ENCODE data around the gene FSTL4. TPM values are rescaled to one million over a fixed set of nuclear protein-coding genes. Genes with fewer than 3 reads are reported as not detected.

Gene FSTL4
- polyA plus RNA-seq, 1 donor from 2014 or later = not detected

- H3K9me3 Mint-ChIP-seq = peaks cover 0 to 8% (median under 1%) of the 10 kb centered on the region in 3 donors
- H3K4me3 Mint-ChIP-seq = no peak overlapping the region
- H3K4me1 Mint-ChIP-seq = no peaks in the 10 kb centered on the region
- H3K36me3 Mint-ChIP-seq = no peaks in the 10 kb centered on the region
- no peak overlapping the region for H3K27ac Mint-ChIP-seq
- H3K27me3 Mint-ChIP-seq = peaks cover 2% of the 10 kb centered on the region
Measured at GRCh38 chr5:133382661-133383579, 229.4 kb downstream of the FSTL4 start.

GRCh38 chr5:133381571-133382365 lies 230.6 kb downstream of the FSTL4 start:
- Mint-ChIP-seq H3K36me3 (peaks cover 2% of the 10 kb centered on the region), H3K27ac (no peak overlapping the region), H3K27me3 (peaks cover 2% of the 10 kb centered on the region), H3K4me3 (no peak overlapping the region), H3K9me3 (peaks cover 7 to 17% (median 9%) of the 10 kb centered on the region in 3 donors), H3K4me1 (no peaks in the 10 kb centered on the region)

GRCh38 chr5:133381041-133381440 lies 231.3 kb downstream of the FSTL4 start:
- Mint-ChIP-seq H3K4me3 (no peak overlapping the region), H3K9me3 (peaks cover 7 to 20% (median 13%) of the 10 kb centered on the region in 3 donors), H3K36me3 (peaks cover 3% of the 10 kb centered on the region), H3K4me1 (no peaks in the 10 kb centered on the region), H3K27me3 (peaks cover 2% of the 10 kb centered on the region), H3K27ac (no peak overlapping the region)

- H3K4me3 Mint-ChIP-seq = no peak overlapping the region
- H3K27ac Mint-ChIP-seq = no peak overlapping the region
- H3K4me1 Mint-ChIP-seq = no peaks in the 10 kb centered on the region
- no peaks in the 10 kb centered on the region for H3K27me3 Mint-ChIP-seq
- peaks cover 3% of the 10 kb centered on the region for H3K36me3 Mint-ChIP-seq
- peaks cover 8 to 30% (median 14%) of the 10 kb centered on the region in 3 donors for H3K9me3 Mint-ChIP-seq
Measured at GRCh38 chr5:133377736-133378135, 234.6 kb downstream of the FSTL4 start.

GRCh38 chr5:133376986-133377385 lies 235.4 kb downstream of the FSTL4 start:
- Mint-ChIP-seq H3K27me3 (no peaks in the 10 kb centered on the region), H3K4me1 (no peaks in the 10 kb centered on the region), H3K36me3 (peaks cover 3% of the 10 kb centered on the region), H3K27ac (no peak overlapping the region), H3K9me3 (peaks cover 8 to 30% (median 14%) of the 10 kb centered on the region in 3 donors), H3K4me3 (peak overlapping the region in 1 of 4 donors; percentile 66)

GRCh38 chr5:133373121-133373870 lies 239.0 kb downstream of the FSTL4 start:
- H3K36me3 Mint-ChIP-seq = peaks cover 3% of the 10 kb centered on the region
- H3K27me3 Mint-ChIP-seq = peaks cover 5% of the 10 kb centered on the region
- no peak overlapping the region for H3K4me3 Mint-ChIP-seq
- no peaks in the 10 kb centered on the region for H3K4me1 Mint-ChIP-seq
- peaks cover 8 to 25% (median 14%) of the 10 kb centered on the region in 3 donors for H3K9me3 Mint-ChIP-seq
- no peak overlapping the region for H3K27ac Mint-ChIP-seq

- no peak overlapping the region for H3K27ac Mint-ChIP-seq
- H3K4me1 Mint-ChIP-seq = no peaks in the 10 kb centered on the region
- no peak overlapping the region for H3K4me3 Mint-ChIP-seq
- H3K36me3 Mint-ChIP-seq = peaks cover 3% of the 10 kb centered on the region
- H3K27me3 Mint-ChIP-seq = peaks cover 5% of the 10 kb centered on the region
- H3K9me3 Mint-ChIP-seq = peaks cover 4 to 16% (median 11%) of the 10 kb centered on the region in 3 donors
Measured at GRCh38 chr5:133372293-133372937, 239.9 kb downstream of the FSTL4 start.

GRCh38 chr5:133371371-133372155 lies 240.8 kb downstream of the FSTL4 start:
- H3K4me3 Mint-ChIP-seq = peak overlapping the region in 1 of 4 donors; percentile 8
- H3K27me3 Mint-ChIP-seq = peaks cover 5% of the 10 kb centered on the region
- H3K9me3 Mint-ChIP-seq = peaks cover 2 to 13% (median 4%) of the 10 kb centered on the region in 3 donors
- H3K4me1 Mint-ChIP-seq = no peaks in the 10 kb centered on the region
- H3K27ac Mint-ChIP-seq = no peak overlapping the region
- no peaks in the 10 kb centered on the region for H3K36me3 Mint-ChIP-seq

GRCh38 chr5:133370904-133371303 lies 241.4 kb downstream of the FSTL4 start:
- Mint-ChIP-seq H3K4me3 (no peak overlapping the region), H3K4me1 (no peaks in the 10 kb centered on the region), H3K9me3 (peaks cover 0 to 8% (median 2%) of the 10 kb centered on the region in 3 donors), H3K27ac (no peak overlapping the region), H3K36me3 (peaks cover under 1% of the 10 kb centered on the region), H3K27me3 (peaks cover 7% of the 10 kb centered on the region)

GRCh38 chr5:133370036-133370831 lies 242.1 kb downstream of the FSTL4 start:
- Mint-ChIP-seq H3K36me3 (peaks cover 1% of the 10 kb centered on the region), H3K27ac (no peak overlapping the region), H3K4me1 (no peaks in the 10 kb centered on the region), H3K27me3 (peaks cover 8% of the 10 kb centered on the region), H3K9me3 (peaks cover 0 to 3% (median 0%) of the 10 kb centered on the region in 3 donors), H3K4me3 (no peak overlapping the region)

- H3K9me3 Mint-ChIP-seq = no peaks in the 10 kb centered on the region
- no peak overlapping the region for H3K4me3 Mint-ChIP-seq
- peaks cover 8% of the 10 kb centered on the region for H3K27me3 Mint-ChIP-seq
- no peak overlapping the region for H3K27ac Mint-ChIP-seq
- H3K4me1 Mint-ChIP-seq = no peaks in the 10 kb centered on the region
- peaks cover 1% of the 10 kb centered on the region for H3K36me3 Mint-ChIP-seq
Measured at GRCh38 chr5:133368916-133369783, 243.2 kb downstream of the FSTL4 start.

GRCh38 chr5:133367984-133368383 lies 244.4 kb downstream of the FSTL4 start:
- H3K27me3 Mint-ChIP-seq = peaks cover 8% of the 10 kb centered on the region
- peaks cover 1% of the 10 kb centered on the region for H3K36me3 Mint-ChIP-seq
- no peaks in the 10 kb centered on the region for H3K4me1 Mint-ChIP-seq
- H3K27ac Mint-ChIP-seq = no peak overlapping the region
- no peaks in the 10 kb centered on the region for H3K9me3 Mint-ChIP-seq
- no peak overlapping the region for H3K4me3 Mint-ChIP-seq
